ENCODE results near the gene SYT6. TPM values are rescaled to one million over a fixed set of nuclear protein-coding genes. Genes with fewer than 3 reads are reported as not detected.

Gene SYT6
- total RNA-seq, 3 donors from 2014 or later = 0.82 TPM; not detected in 2

GRCh38 chr1:114195819-114196218 is 42.1 kb upstream of the SYT6 start:
- ATAC-seq (no peak), DNase-seq (no peak)
- intact Hi-C loops (cut with DNase I, micrococcal nuclease) = no loop called here
- H3K4me1 ChIP-seq (ENCODE audit: low read depth) = no peaks in the 10 kb centered on the region
- no peaks in the 10 kb centered on the region for H3K9me3 ChIP-seq
- TF ChIP-seq CTCF (IDR thresholded peaks at IDR 0.05) = no peak
- H3K36me3 ChIP-seq (ENCODE audit: low read depth) = no peaks in the 10 kb centered on the region
- no peak overlapping the region for H3K4me3 ChIP-seq

GRCh38 chr1:114192328-114192727 is 38.7 kb upstream of the SYT6 start:
- Histone ChIP-seq H3K4me3 (no peak overlapping the region), H3K36me3 (ENCODE audit: low read depth) (no peaks in the 10 kb centered on the region), H3K9me3 (no peaks in the 10 kb centered on the region), H3K4me1 (ENCODE audit: low read depth) (no peaks in the 10 kb centered on the region)
- TF ChIP-seq CTCF (IDR thresholded peaks at IDR 0.05) = no peak
- ATAC-seq (no peak), DNase-seq (no peak)
- intact Hi-C loops (cut with DNase I, micrococcal nuclease) = no loop called here

GRCh38 chr1:114189398-114189797 is 35.7 kb upstream of the SYT6 start:
- intact Hi-C loops (cut with DNase I, micrococcal nuclease) = no loop called here
- Histone ChIP-seq H3K4me3 (no peak overlapping the region), H3K36me3 (ENCODE audit: low read depth) (no peaks in the 10 kb centered on the region), H3K4me1 (ENCODE audit: low read depth) (no peaks in the 10 kb centered on the region), H3K9me3 (no peaks in the 10 kb centered on the region)
- TF ChIP-seq CTCF (IDR thresholded peaks at IDR 0.05) = no peak
- ATAC-seq (no peak), DNase-seq (no peak)

GRCh38 chr1:114181356-114181755 is 27.7 kb upstream of the SYT6 start:
- no peak for ATAC-seq
- no peak for DNase-seq
- intact Hi-C loops (cut with DNase I, micrococcal nuclease) = no loop called here
- Histone ChIP-seq H3K9me3 (no peaks in the 10 kb centered on the region), H3K4me1 (ENCODE audit: low read depth) (no peaks in the 10 kb centered on the region), H3K4me3 (no peak overlapping the region), H3K36me3 (ENCODE audit: low read depth) (no peaks in the 10 kb centered on the region)
- no peak for TF ChIP-seq CTCF (IDR thresholded peaks at IDR 0.05)

GRCh38 chr1:114180742-114181141 is 27.1 kb upstream of the SYT6 start:
- no peak for TF ChIP-seq CTCF (IDR thresholded peaks at IDR 0.05)
- intact Hi-C loops (cut with DNase I, micrococcal nuclease) = no loop called here
- Histone ChIP-seq H3K36me3 (ENCODE audit: low read depth) (no peaks in the 10 kb centered on the region), H3K9me3 (no peaks in the 10 kb centered on the region), H3K4me3 (no peak overlapping the region), H3K4me1 (ENCODE audit: low read depth) (no peaks in the 10 kb centered on the region)
- no peak for ATAC-seq
- no peak for DNase-seq

- Histone ChIP-seq H3K4me1 (ENCODE audit: low read depth) (no peaks in the 10 kb centered on the region), H3K9me3 (no peaks in the 10 kb centered on the region), H3K4me3 (no peak overlapping the region), H3K36me3 (ENCODE audit: low read depth) (no peaks in the 10 kb centered on the region)
- no peak for TF ChIP-seq CTCF (IDR thresholded peaks at IDR 0.05)
- no peak for ATAC-seq
- no peak for DNase-seq
- intact Hi-C loops (cut with DNase I, micrococcal nuclease) = no loop called here
These were observed 25.3 kb upstream of the SYT6 start for GRCh38 chr1:114178936-114179335.

All from mucosa of descending colon (tissue), 3 donors.